Anterior cingulate cortex (tissue), 58 donors: Measurements from ENCODE around the gene FOXD4.
"Not testable (repeated sequence)": the region's sequence is repeated elsewhere in the genome, so short reads cannot be mapped to it uniquely, and the experiment has no call there.

ENCODE experiments used
- DNase-seq, 58 donors: peaks; one replicate each; lab custom pipeline; 2025; lab: John Stamatoyannopoulos, UW

Gene FOXD4

GRCh38 chr9:117995-118467, at the start of gene FOXD4:
Gene FOXD4, minus strand, starts transcription at chr9:118417. Its CDS starts 298 bp downstream, at chr9:118119.
- not testable (repeated sequence) for DNase-seq

- DNase-seq = not testable (repeated sequence)
These were observed 41.7 kb upstream of the FOXD4 start for GRCh38 chr9:159871-160270.

- not testable (repeated sequence) for DNase-seq
These were observed 33.0 kb upstream of the FOXD4 start for GRCh38 chr9:151173-151572.

GRCh38 chr9:139880-140279, 21.7 kb upstream of the FOXD4 start:
- not testable (repeated sequence) for DNase-seq

GRCh38 chr9:117144-117994, 848 bp downstream of the FOXD4 start:
- DNase-seq = not testable (repeated sequence)

GRCh38 chr9:116239-117077, 1.8 kb downstream of the FOXD4 start:
- not testable (repeated sequence) for DNase-seq

- not testable (repeated sequence) for DNase-seq
These were observed 3.1 kb downstream of the FOXD4 start for GRCh38 chr9:115118-115451.

GRCh38 chr9:114267-115117, 3.7 kb downstream of the FOXD4 start:
- DNase-seq = not testable (repeated sequence)

- DNase-seq = not testable (repeated sequence)
These were observed 4.5 kb downstream of the FOXD4 start for GRCh38 chr9:113468-114266.

GRCh38 chr9:112589-113467, 5.4 kb downstream of the FOXD4 start:
- not testable (repeated sequence) for DNase-seq

- DNase-seq = not testable (repeated sequence)
These were observed 7.5 kb downstream of the FOXD4 start for GRCh38 chr9:110672-111071.

- DNase-seq = not testable (repeated sequence)
These were observed 8.7 kb downstream of the FOXD4 start for GRCh38 chr9:109540-109939.

GRCh38 chr9:108742-109495, 9.3 kb downstream of the FOXD4 start:
- DNase-seq = not testable (repeated sequence)

GRCh38 chr9:105991-106390, 12.2 kb downstream of the FOXD4 start:
- DNase-seq = not testable (repeated sequence)

- DNase-seq = not testable (repeated sequence)
These were observed 17.8 kb downstream of the FOXD4 start for GRCh38 chr9:100430-100829.

- not testable (repeated sequence) for DNase-seq
These were observed 18.4 kb downstream of the FOXD4 start for GRCh38 chr9:99867-100266.

GRCh38 chr9:98775-99174, 19.4 kb downstream of the FOXD4 start:
- DNase-seq = not testable (repeated sequence)

- peak in 3 of 58 donors; percentile 4 to 29 (median 11) for DNase-seq
These were observed 23.2 kb downstream of the FOXD4 start for GRCh38 chr9:94992-95391.
